GM23338 (cell line): ENCODE results near the gene LRP1B. TPM values are rescaled to one million over a fixed set of nuclear protein-coding genes. Genes with fewer than 3 reads are reported as not detected.

Source experiments
- ATAC-seq: fragments of 200-7000 bp; cut with Tn5 transposase; 3 replicates; pipeline ENCODE4 v1.9.1; 2020
- DNase-seq: peaks from one replicate; pipeline ENCODE4 v3.0.0-alpha.2; 2015; ENCODE audit warnings: low spot score
- H2AFZ ChIP-seq: fragments of 200-600 bp; sonication (generic); 2 replicates; pipeline ENCODE4 v1.8.0; 2016; ENCODE audit warnings: antibody characterized with exemption, mild to moderate bottlenecking, moderate library complexity
- H3F3A ChIP-seq: fragments of 200-600 bp; sonication (generic); replicated peaks from 2 replicates; pipeline ENCODE4 v1.8.0; 2017; ENCODE audit warnings: antibody characterized with exemption, mixed run types, low read depth
- H3K27ac ChIP-seq: fragments of 200-600 bp; sonication (generic); 2 replicates; pipeline ENCODE4 v1.6.1; 2016; ENCODE audit warnings: low read depth
- H3K27me3 ChIP-seq: fragments of 200-600 bp; sonication (generic); 2 replicates; pipeline ENCODE4 v1.8.0; 2016; ENCODE audit warnings: mild to moderate bottlenecking, mixed run types, moderate library complexity; ENCODE audit not compliant: insufficient read depth
- H3K36me3 ChIP-seq: fragments of 200-600 bp; sonication (generic); 2 replicates; pipeline ENCODE4 v1.8.0; 2016; ENCODE audit warnings: mild to moderate bottlenecking; ENCODE audit not compliant: insufficient read depth
- H3K4me1 ChIP-seq: fragments of 200-600 bp; sonication (generic); 2 replicates; pipeline ENCODE4 v1.8.0; 2016; ENCODE audit warnings: mild to moderate bottlenecking, moderate library complexity; ENCODE audit not compliant: insufficient read depth
- H3K4me2 ChIP-seq: fragments of 200-600 bp; sonication (generic); 2 replicates; pipeline ENCODE4 v1.7.1; 2017; ENCODE audit warnings: mixed run types
- H3K4me3 ChIP-seq: fragments of 200-600 bp; sonication (generic); 2 replicates; pipeline ENCODE4 v1.6.1; 2016; ENCODE audit warnings: mixed run types
- H3K79me2 ChIP-seq: fragments of 200-600 bp; sonication (generic); replicated peaks from 2 replicates; pipeline ENCODE4 v1.8.0; 2017; ENCODE audit warnings: mild to moderate bottlenecking; ENCODE audit not compliant: insufficient read depth
- H3K9me2 ChIP-seq: fragments of 200-600 bp; sonication (generic); 2 replicates; pipeline ENCODE4 v1.8.0; 2017; ENCODE audit not compliant: insufficient read depth
- H4K20me1 ChIP-seq: fragments of 200-600 bp; sonication (generic); replicated peaks from 2 replicates; pipeline ENCODE4 v1.8.0; 2017; ENCODE audit warnings: mild to moderate bottlenecking; ENCODE audit not compliant: insufficient read depth
- H3K27ac Mint-ChIP-seq: 2 replicates; pipeline ENCODE4 v1.8.0; 2020; ENCODE audit warnings: inconsistent platforms, mild to moderate bottlenecking, moderate library complexity, mixed read lengths
- H3K27me3 Mint-ChIP-seq: 3 replicates; pipeline ENCODE4 v1.8.0; 2022; ENCODE audit warnings: low read depth, mild to moderate bottlenecking, moderate library complexity, mixed read lengths, inconsistent platforms; ENCODE audit not compliant: insufficient read depth, poor library complexity
- H3K36me3 Mint-ChIP-seq: 3 replicates; pipeline ENCODE4 v1.8.0; 2021; ENCODE audit warnings: low read depth, mild to moderate bottlenecking, inconsistent platforms, moderate library complexity, mixed read lengths
- H3K4me1 Mint-ChIP-seq: 3 replicates; pipeline ENCODE4 v1.8.0; 2020; ENCODE audit warnings: mild to moderate bottlenecking, inconsistent platforms, mixed read lengths
- H3K4me3 Mint-ChIP-seq: 3 replicates; pipeline ENCODE4 v1.8.0; 2021; ENCODE audit warnings: moderate library complexity, mild to moderate bottlenecking, inconsistent platforms, mixed read lengths
- H3K9me3 Mint-ChIP-seq: 3 replicates; pipeline ENCODE4 v1.8.0; 2020; ENCODE audit warnings: moderate library complexity, mild to moderate bottlenecking, inconsistent platforms, mixed read lengths
- EZH2 ChIP-seq: fragments of 200-600 bp; sonication (generic); IDR thresholded peaks from one replicate; pipeline ENCODE4 v1.8.0; 2017; ENCODE audit warnings: antibody characterized with exemption, mild to moderate bottlenecking, low read depth; ENCODE audit not compliant: unreplicated experiment
- REST ChIP-seq: IDR thresholded peaks from one replicate; pipeline ENCODE4 v1.6.1; 2018; ENCODE audit warnings: antibody characterized with exemption; ENCODE audit not compliant: unreplicated experiment
- ZNF462 ChIP-seq: fragments of 250-450 bp; sonication (Bioruptor Pico); IDR thresholded peaks from 2 replicates; pipeline ENCODE4 v1.5.0; 2020; ENCODE audit warnings: mild to moderate bottlenecking, moderate library complexity
- polyA plus RNA-seq: library from polyadenylated mRNA; unstranded; fragments of >200 nt; fragmentation: Nextera tagmentation; extraction: Ambion mirVana; gene quantifications from 2 replicates; pipeline ENCODE4 v1.2.1, GENCODE V29; 2016
- total RNA-seq: library from RNA; depleted of rRNA; stranded (reverse); fragments of >200 nt; shearing (Covaris generic); gene quantifications from 2 replicates; pipeline ENCODE4 v1.2.3, GENCODE V29; 2014
- TF ChIP-seq, protein P1 (sequence below): IDR thresholded peaks from 2 replicates; pipeline ENCODE4 v1.6.1; 2016; ENCODE audit warnings: antibody characterized with exemption

LRP1B gene
- total and polyA plus RNA-seq, 2 experiments from 2014 or later, result 0.15 to 0.97 TPM

DNA sequence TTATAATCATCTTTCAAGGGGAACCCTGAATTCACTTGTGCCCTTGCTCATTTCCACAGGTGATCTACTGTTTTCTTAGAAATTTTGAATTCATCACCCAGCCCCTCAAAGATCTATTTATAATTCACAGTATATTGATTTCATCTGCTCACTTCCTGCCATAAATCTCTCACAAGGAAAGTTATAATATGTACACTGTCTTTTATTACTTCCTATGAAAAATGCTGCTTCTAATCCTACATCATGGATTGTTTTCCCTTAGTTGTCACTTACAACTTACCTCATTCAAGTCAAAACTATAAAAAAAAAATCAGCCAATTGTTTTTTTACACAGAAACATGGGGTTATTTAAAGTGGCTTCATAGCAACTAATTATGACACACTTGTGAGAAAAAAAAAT, 1443.0 kb downstream of the LRP1B start (continued):
- no peak for TF ChIP-seq ZNF462 (CRISPR knock-in tag)

GRCh38 chr2:140683658-140684057, 1447.2 kb downstream of the LRP1B start:
- Histone ChIP-seq H3K4me2 (no peak overlapping the region), H3K4me1 (no peaks in the 10 kb centered on the region), H3K27ac (no peak overlapping the region), H3K9me2 (no peaks in the 10 kb centered on the region), H3K27me3 (no peaks in the 10 kb centered on the region), H4K20me1 (no peaks in the 10 kb centered on the region), H3K4me3 (no peak overlapping the region), H3K36me3 (no peaks in the 10 kb centered on the region), H3K79me2 (no peaks in the 10 kb centered on the region), H2AFZ (no peak overlapping the region), H3F3A (no peaks in the 10 kb centered on the region)
- ATAC-seq (no peak), DNase-seq (no peak)
- no peak overlapping the region for H3K4me3 Mint-ChIP-seq
- TF ChIP-seq EZH2, result no peak
- TF ChIP-seq, protein P1, sequence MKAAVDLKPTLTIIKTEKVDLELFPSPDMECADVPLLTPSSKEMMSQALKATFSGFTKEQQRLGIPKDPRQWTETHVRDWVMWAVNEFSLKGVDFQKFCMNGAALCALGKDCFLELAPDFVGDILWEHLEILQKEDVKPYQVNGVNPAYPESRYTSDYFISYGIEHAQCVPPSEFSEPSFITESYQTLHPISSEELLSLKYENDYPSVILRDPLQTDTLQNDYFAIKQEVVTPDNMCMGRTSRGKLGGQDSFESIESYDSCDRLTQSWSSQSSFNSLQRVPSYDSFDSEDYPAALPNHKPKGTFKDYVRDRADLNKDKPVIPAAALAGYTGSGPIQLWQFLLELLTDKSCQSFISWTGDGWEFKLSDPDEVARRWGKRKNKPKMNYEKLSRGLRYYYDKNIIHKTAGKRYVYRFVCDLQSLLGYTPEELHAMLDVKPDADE, result no peak
- TF ChIP-seq REST, result no peak
- H3K9me3 Mint-ChIP-seq, result no peaks in the 10 kb centered on the region
- 0 out of 3 replicates have a peak, but pooled peaks cover 3% of the 10 kb centered on the region for H3K4me1 Mint-ChIP-seq
- no peaks in the 10 kb centered on the region for H3K27me3 Mint-ChIP-seq
- H3K36me3 Mint-ChIP-seq, result no peaks in the 10 kb centered on the region
- no peak overlapping the region for H3K27ac Mint-ChIP-seq
